Astrocyte (in vitro differentiated cells and primary cell): ENCODE data around the gene ACMSD.

Experiments
- EZH2 ChIP-seq: IDR thresholded peaks from 2 replicates; pipeline ENCODE4 v1.6.1; 2012; ENCODE audit warnings: mild to moderate bottlenecking, low read length, inconsistent platforms; ENCODE audit not compliant: insufficient read depth
- TF ChIP-seq, protein P1 (sequence below): IDR thresholded peaks from 2 replicates; pipeline ENCODE4 v1.5.1; 2011; ENCODE audit warnings: low read depth, mild to moderate bottlenecking, inconsistent platforms, low read length, moderate library complexity; ENCODE audit not compliant: insufficient read depth

- TF ChIP-seq, protein P1, sequence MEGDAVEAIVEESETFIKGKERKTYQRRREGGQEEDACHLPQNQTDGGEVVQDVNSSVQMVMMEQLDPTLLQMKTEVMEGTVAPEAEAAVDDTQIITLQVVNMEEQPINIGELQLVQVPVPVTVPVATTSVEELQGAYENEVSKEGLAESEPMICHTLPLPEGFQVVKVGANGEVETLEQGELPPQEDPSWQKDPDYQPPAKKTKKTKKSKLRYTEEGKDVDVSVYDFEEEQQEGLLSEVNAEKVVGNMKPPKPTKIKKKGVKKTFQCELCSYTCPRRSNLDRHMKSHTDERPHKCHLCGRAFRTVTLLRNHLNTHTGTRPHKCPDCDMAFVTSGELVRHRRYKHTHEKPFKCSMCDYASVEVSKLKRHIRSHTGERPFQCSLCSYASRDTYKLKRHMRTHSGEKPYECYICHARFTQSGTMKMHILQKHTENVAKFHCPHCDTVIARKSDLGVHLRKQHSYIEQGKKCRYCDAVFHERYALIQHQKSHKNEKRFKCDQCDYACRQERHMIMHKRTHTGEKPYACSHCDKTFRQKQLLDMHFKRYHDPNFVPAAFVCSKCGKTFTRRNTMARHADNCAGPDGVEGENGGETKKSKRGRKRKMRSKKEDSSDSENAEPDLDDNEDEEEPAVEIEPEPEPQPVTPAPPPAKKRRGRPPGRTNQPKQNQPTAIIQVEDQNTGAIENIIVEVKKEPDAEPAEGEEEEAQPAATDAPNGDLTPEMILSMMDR, result no peak
- no peak for TF ChIP-seq EZH2
These were observed 95.7 kb downstream of the ACMSD start for GRCh38 chr2:134934150-134934549.
